Astrocyte (in vitro differentiated cells and primary cell): ENCODE measurements around the gene RIT2. TPM values are rescaled to one million over a fixed set of nuclear protein-coding genes. Genes with fewer than 3 reads are reported as not detected.

Experiments used
- DNase-seq: peaks from one replicate; pipeline ENCODE4 v3.0.0-alpha.2; 2010; ENCODE audit warnings: low read depth
- FAIRE-seq: peaks from 2 replicates; lab custom pipeline; 2011; peaks lifted over from hg19 to GRCh38; lab: Jason Lieb, UNC
- H2AFZ ChIP-seq: 2 replicates; pipeline ENCODE4 v1.6.0; 2012; ENCODE audit warnings: low read depth, low read length, inconsistent platforms
- H3K27ac ChIP-seq: 2 replicates; pipeline ENCODE4 v1.5.1; 2011; ENCODE audit warnings: low read depth, low read length, inconsistent platforms
- H3K27me3 ChIP-seq: 2 replicates; pipeline ENCODE4 v1.6.0; 2011; ENCODE audit warnings: low read length, inconsistent platforms; ENCODE audit not compliant: insufficient read depth
- H3K36me3 ChIP-seq: 2 replicates; pipeline ENCODE4 v1.5.1; 2011; ENCODE audit warnings: low read length, inconsistent platforms; ENCODE audit not compliant: insufficient read depth
- H3K4me1 ChIP-seq: 2 replicates; pipeline ENCODE4 v1.5.1; 2011; ENCODE audit warnings: low read length, inconsistent platforms; ENCODE audit not compliant: insufficient read depth
- H3K4me2 ChIP-seq: 2 replicates; pipeline ENCODE4 v1.6.0; 2012; ENCODE audit warnings: low read length, inconsistent platforms
- H3K4me3 ChIP-seq: 2 replicates; pipeline ENCODE4 v1.5.1; 2011; ENCODE audit warnings: low read depth, mild to moderate bottlenecking, low read length, inconsistent platforms; ENCODE audit not compliant: insufficient read depth
- H3K79me2 ChIP-seq: 2 replicates; pipeline ENCODE4 v1.6.0; 2012; ENCODE audit warnings: mild to moderate bottlenecking, low read length, inconsistent platforms; ENCODE audit not compliant: insufficient read depth
- H3K9ac ChIP-seq: 2 replicates; pipeline ENCODE4 v1.6.0; 2012; ENCODE audit warnings: mild to moderate bottlenecking, low read length, inconsistent platforms
- H3K9me3 ChIP-seq: 2 replicates; pipeline ENCODE4 v1.5.1; 2012; ENCODE audit warnings: low read depth, mild to moderate bottlenecking, low read length, inconsistent platforms; ENCODE audit not compliant: insufficient read depth
- H4K20me1 ChIP-seq: 2 replicates; pipeline ENCODE4 v1.6.0; 2012; ENCODE audit warnings: low read length, inconsistent platforms; ENCODE audit not compliant: insufficient read depth
- H3K27ac Mint-ChIP-seq: one replicate; pipeline ENCODE4 v1.8.0; 2021; ENCODE audit warnings: mild to moderate bottlenecking, mixed read lengths; ENCODE audit not compliant: unreplicated experiment
- H3K27me3 Mint-ChIP-seq: one replicate; pipeline ENCODE4 v1.8.0; 2021; ENCODE audit warnings: low read depth, mixed read lengths; ENCODE audit not compliant: unreplicated experiment
- H3K36me3 Mint-ChIP-seq: one replicate; pipeline ENCODE4 v1.8.0; 2021; ENCODE audit warnings: low read depth, mixed read lengths; ENCODE audit not compliant: unreplicated experiment
- H3K4me1 Mint-ChIP-seq: one replicate; pipeline ENCODE4 v1.8.0; 2021; ENCODE audit warnings: low read depth, mixed read lengths; ENCODE audit not compliant: unreplicated experiment
- H3K4me3 Mint-ChIP-seq: one replicate; pipeline ENCODE4 v1.8.0; 2021; ENCODE audit warnings: mild to moderate bottlenecking, moderate library complexity, mixed read lengths; ENCODE audit not compliant: unreplicated experiment
- H3K9me3 Mint-ChIP-seq: one replicate; pipeline ENCODE4 v1.8.0; 2021; ENCODE audit warnings: mild to moderate bottlenecking, mixed read lengths; ENCODE audit not compliant: unreplicated experiment
- EZH2 ChIP-seq: IDR thresholded peaks from 2 replicates; pipeline ENCODE4 v1.6.1; 2012; ENCODE audit warnings: mild to moderate bottlenecking, low read length, inconsistent platforms; ENCODE audit not compliant: insufficient read depth
- total RNA-seq: library from RNA; stranded (reverse); gene quantifications from 2 replicates; pipeline ENCODE4 v1.2.1, GENCODE V29; 2021
- TF ChIP-seq, protein P1 (sequence below): IDR thresholded peaks from 2 replicates; pipeline ENCODE4 v1.5.1; 2011; ENCODE audit warnings: low read depth, mild to moderate bottlenecking, inconsistent platforms, low read length, moderate library complexity; ENCODE audit not compliant: insufficient read depth

Gene RIT2
- total RNA-seq, 1 donor from 2014 or later: not detected

- Histone ChIP-seq H3K4me1 (no peaks in the 10 kb centered on the region), H3K27ac (no peak overlapping the region), H2AFZ (no peak overlapping the region), H4K20me1 (no peaks in the 10 kb centered on the region), H3K9me3 (no peaks in the 10 kb centered on the region), H3K27me3 (no peaks in the 10 kb centered on the region), H3K79me2 (no peaks in the 10 kb centered on the region), H3K4me2 (no peak overlapping the region), H3K4me3 (no peak overlapping the region), H3K9ac (no peak overlapping the region), H3K36me3 (no peaks in the 10 kb centered on the region)
- H3K4me1 Mint-ChIP-seq: no peaks in the 10 kb centered on the region
- H3K27me3 Mint-ChIP-seq: no peaks in the 10 kb centered on the region
- DNase-seq: peak; percentile 22
- H3K27ac Mint-ChIP-seq: no peak overlapping the region
- peaks cover 2% of the 10 kb centered on the region for H3K9me3 Mint-ChIP-seq
- no peak for FAIRE-seq
- H3K36me3 Mint-ChIP-seq: no peaks in the 10 kb centered on the region
- TF ChIP-seq EZH2: no peak
- TF ChIP-seq, protein P1, sequence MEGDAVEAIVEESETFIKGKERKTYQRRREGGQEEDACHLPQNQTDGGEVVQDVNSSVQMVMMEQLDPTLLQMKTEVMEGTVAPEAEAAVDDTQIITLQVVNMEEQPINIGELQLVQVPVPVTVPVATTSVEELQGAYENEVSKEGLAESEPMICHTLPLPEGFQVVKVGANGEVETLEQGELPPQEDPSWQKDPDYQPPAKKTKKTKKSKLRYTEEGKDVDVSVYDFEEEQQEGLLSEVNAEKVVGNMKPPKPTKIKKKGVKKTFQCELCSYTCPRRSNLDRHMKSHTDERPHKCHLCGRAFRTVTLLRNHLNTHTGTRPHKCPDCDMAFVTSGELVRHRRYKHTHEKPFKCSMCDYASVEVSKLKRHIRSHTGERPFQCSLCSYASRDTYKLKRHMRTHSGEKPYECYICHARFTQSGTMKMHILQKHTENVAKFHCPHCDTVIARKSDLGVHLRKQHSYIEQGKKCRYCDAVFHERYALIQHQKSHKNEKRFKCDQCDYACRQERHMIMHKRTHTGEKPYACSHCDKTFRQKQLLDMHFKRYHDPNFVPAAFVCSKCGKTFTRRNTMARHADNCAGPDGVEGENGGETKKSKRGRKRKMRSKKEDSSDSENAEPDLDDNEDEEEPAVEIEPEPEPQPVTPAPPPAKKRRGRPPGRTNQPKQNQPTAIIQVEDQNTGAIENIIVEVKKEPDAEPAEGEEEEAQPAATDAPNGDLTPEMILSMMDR: no peak
- no peak overlapping the region for H3K4me3 Mint-ChIP-seq
These were observed 322.8 kb downstream of the RIT2 start for GRCh38 chr18:42792731-42793130.

GRCh38 chr18:42784632-42785031, 330.9 kb downstream of the RIT2 start:
- FAIRE-seq: no peak

DNA sequence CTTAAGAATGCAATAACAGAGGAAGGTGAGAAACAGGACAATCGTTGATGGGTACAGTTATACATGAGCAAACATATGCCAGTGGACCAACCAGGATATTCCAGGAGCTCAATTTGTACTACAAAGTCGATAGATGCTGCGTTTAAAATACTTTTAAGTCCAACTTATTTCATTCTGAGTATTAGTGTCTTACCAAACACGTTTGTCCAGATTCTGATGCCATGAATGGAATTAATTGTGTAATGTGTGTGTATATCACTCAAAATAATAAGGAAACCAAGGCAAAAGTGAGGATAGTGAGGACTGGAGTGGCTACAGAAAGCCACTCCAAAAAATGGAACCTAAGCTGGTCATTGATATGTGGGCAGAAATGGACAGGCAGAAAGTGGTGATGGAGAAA, 332.6 kb downstream of the RIT2 start:
- FAIRE-seq (no peak), DNase-seq (no peak)
- H3K9me3 Mint-ChIP-seq: no peaks in the 10 kb centered on the region
- H3K4me1 Mint-ChIP-seq: no peaks in the 10 kb centered on the region
- Histone ChIP-seq H2AFZ (no peak overlapping the region), H3K27ac (no peak overlapping the region), H3K9ac (no peak overlapping the region), H3K36me3 (no peaks in the 10 kb centered on the region), H3K27me3 (no peaks in the 10 kb centered on the region), H3K4me3 (no peak overlapping the region), H4K20me1 (no peaks in the 10 kb centered on the region), H3K4me1 (no peaks in the 10 kb centered on the region), H3K4me2 (no peak overlapping the region), H3K9me3 (no peaks in the 10 kb centered on the region), H3K79me2 (no peaks in the 10 kb centered on the region)
- no peak overlapping the region for H3K27ac Mint-ChIP-seq
- no peaks in the 10 kb centered on the region for H3K27me3 Mint-ChIP-seq
- H3K36me3 Mint-ChIP-seq: no peaks in the 10 kb centered on the region
- TF ChIP-seq EZH2: no peak
- TF ChIP-seq, protein P1: no peak
- H3K4me3 Mint-ChIP-seq: no peak overlapping the region

More at GRCh38 chr18:42784632-42785031, 330.9 kb downstream of the RIT2 start:
- H3K27ac ChIP-seq: no peak overlapping the region
- Mint-ChIP-seq H3K9me3 (peaks cover 2% of the 10 kb centered on the region), H3K27ac (no peak overlapping the region), H3K4me1 (no peaks in the 10 kb centered on the region), H3K4me3 (no peak overlapping the region), H3K36me3 (no peaks in the 10 kb centered on the region), H3K27me3 (no peaks in the 10 kb centered on the region)
- H3K9me3 ChIP-seq: no peaks in the 10 kb centered on the region
- no peaks in the 10 kb centered on the region for H3K79me2 ChIP-seq
- no peak for TF ChIP-seq EZH2
- TF ChIP-seq, protein P1: no peak
- H3K4me1 ChIP-seq: no peaks in the 10 kb centered on the region
- H3K4me2 ChIP-seq: no peak overlapping the region
- H3K36me3 ChIP-seq: no peaks in the 10 kb centered on the region
- H4K20me1 ChIP-seq: no peaks in the 10 kb centered on the region
- H3K9ac ChIP-seq: no peak overlapping the region
- no peaks in the 10 kb centered on the region for H3K27me3 ChIP-seq
- H3K4me3 ChIP-seq: no peak overlapping the region
- peak; percentile 31 for DNase-seq
- H2AFZ ChIP-seq: no peak overlapping the region
